Thoracic aorta (tissue), 2 donors: ENCODE results near the gene PRDX3. TPM values are rescaled to one million over a fixed set of nuclear protein-coding genes. Genes with fewer than 3 reads are reported as not detected.
"Not testable (repeated sequence)": the region's sequence is repeated elsewhere in the genome, so short reads cannot be mapped to it uniquely, and the experiment has no call there.

Source experiments
- ATAC-seq: fragments of 150-250 bp; one replicate; pipeline ENCODE4 v1.8.0; 2017; ENCODE audit warnings: low read depth; ENCODE audit not compliant: insufficient number of reproducible peaks, low FRiP score
- DNase-seq: peaks from one replicate; pipeline ENCODE4 v3.0.0-alpha.2; 2020; ENCODE audit warnings: low spot score
- H3K27ac ChIP-seq, 2 donors: fragments of 200-600 bp; sonication (generic); 1 replicate in 1 of 2; 2 replicates in 1 of 2; pipeline ENCODE4 v1.5.1; 2016; ENCODE audit warnings: mild to moderate bottlenecking in 2 of 2, moderate library complexity in 2 of 2
- H3K27me3 ChIP-seq: fragments of 200-600 bp; sonication (generic); replicated peaks from 2 replicates; pipeline ENCODE4 v1.6.0; 2016; ENCODE audit warnings: mild to moderate bottlenecking; ENCODE audit not compliant: insufficient read depth
- H3K36me3 ChIP-seq: fragments of 200-600 bp; sonication (generic); one replicate; pipeline ENCODE4 v1.5.1; 2016
- H3K4me1 ChIP-seq, 2 donors: fragments of 200-600 bp; sonication (generic); 1 replicate in 1 of 2; 2 replicates in 1 of 2; pipeline versions ENCODE4 v1.5.1 to v1.6.0; 2016; ENCODE audit warnings: low read depth in 2 of 2, mild to moderate bottlenecking in 1 of 2; ENCODE audit not compliant: control insufficient read depth in 1 of 2
- H3K4me3 ChIP-seq: fragments of 200-600 bp; sonication (generic); 2 replicates; pipeline ENCODE4 v1.5.1; 2016; ENCODE audit warnings: mild to moderate bottlenecking
- H3K9me3 ChIP-seq: fragments of 200-600 bp; sonication (generic); 2 replicates; pipeline ENCODE4 v1.5.1; 2016
- total RNA-seq, 2 donors: library from RNA; depleted of rRNA; stranded (reverse); fragments of >200 nt; gene quantifications; one replicate each; pipeline versions ENCODE4 v1.1.0 to v1.2.3, GENCODE V29; 2016
- TF ChIP-seq, protein P1 (sequence below): fragments of 200-600 bp; sonication (generic); IDR thresholded peaks from one replicate; pipeline ENCODE4 v1.5.1; 2019; ENCODE audit warnings: antibody characterized with exemption

PRDX3 gene
- total RNA-seq, 2 donors from 2014 or later, result 64.4 to 77.6 TPM

DNA sequence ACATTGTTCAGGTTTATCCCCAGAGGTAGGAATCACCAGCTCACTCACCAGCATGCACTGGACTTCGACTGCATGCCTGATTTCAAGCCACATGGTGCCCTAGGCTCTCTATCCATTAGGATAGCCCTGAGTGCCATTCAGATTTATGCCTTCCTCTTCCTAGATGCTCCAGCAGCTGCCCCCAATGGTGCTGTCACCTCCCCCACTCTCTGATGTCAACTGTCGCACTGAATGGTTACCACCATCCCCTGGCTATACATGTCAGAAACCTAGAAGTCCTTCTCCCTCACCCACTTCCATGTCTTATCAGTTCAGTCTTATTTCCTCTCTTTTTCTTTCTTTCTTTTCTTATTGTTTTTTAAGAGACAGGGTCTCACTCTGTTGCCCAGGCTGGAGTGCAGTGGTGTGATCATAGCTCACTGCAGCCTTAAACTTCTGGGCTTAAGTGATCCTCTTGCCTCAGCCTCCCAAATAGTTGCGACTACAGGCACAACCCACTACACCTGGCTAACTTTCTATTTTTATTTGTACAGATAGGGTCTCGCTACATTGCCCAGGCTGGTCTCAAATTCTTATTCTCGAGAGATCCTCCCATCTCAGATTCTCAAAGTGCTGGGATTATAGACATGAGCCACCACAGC, 16.0 kb downstream of the PRDX3 start:
- no peaks in the 10 kb centered on the region for H3K27me3 ChIP-seq
- peaks cover 13% of the 10 kb centered on the region for H3K36me3 ChIP-seq
- no peak overlapping the region for H3K4me3 ChIP-seq
- ATAC-seq (no peak), DNase-seq (no peak)
- H3K27ac ChIP-seq, result no peak overlapping the region
- TF ChIP-seq, protein P1, sequence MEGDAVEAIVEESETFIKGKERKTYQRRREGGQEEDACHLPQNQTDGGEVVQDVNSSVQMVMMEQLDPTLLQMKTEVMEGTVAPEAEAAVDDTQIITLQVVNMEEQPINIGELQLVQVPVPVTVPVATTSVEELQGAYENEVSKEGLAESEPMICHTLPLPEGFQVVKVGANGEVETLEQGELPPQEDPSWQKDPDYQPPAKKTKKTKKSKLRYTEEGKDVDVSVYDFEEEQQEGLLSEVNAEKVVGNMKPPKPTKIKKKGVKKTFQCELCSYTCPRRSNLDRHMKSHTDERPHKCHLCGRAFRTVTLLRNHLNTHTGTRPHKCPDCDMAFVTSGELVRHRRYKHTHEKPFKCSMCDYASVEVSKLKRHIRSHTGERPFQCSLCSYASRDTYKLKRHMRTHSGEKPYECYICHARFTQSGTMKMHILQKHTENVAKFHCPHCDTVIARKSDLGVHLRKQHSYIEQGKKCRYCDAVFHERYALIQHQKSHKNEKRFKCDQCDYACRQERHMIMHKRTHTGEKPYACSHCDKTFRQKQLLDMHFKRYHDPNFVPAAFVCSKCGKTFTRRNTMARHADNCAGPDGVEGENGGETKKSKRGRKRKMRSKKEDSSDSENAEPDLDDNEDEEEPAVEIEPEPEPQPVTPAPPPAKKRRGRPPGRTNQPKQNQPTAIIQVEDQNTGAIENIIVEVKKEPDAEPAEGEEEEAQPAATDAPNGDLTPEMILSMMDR, result no peak
- no peaks in the 10 kb centered on the region for H3K9me3 ChIP-seq
- peaks cover 7 to 20% of the 10 kb centered on the region in 2 donors for H3K4me1 ChIP-seq

DNA sequence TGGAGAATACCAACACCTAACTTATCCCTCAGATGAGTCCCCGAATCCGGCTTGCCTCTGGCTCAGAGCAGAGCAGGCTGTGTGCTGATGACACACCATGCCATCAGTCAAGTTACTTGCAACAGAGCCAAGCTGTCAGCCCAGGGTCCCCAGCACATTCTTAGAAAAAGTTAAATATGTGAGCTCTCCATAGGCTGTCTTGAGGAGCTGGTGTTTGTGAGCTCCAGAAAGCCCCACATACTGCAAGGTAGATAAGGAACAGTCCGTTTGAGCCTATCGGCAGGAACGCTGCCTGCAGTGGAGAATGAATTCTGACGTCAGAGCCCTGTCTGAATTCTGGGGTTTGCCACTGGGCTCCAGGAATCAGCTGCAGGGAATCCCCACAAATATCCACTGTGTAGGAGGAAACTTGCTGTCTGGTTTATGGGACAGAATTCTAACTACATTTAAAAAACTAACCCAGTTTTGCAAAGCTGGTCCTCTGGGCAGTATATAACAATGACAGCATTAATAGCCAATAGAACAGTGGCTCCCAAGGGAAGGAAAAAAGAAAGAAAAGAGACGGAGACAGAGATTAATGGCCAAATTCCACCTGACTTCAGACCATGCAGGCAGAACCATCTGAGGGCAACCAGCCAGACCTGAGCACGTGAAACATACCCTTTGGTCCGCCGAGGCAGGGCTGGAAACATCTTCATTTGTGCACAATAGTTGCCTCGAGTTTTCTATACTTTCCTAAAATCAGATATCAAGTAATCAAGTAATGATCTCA, 16.7 kb downstream of the PRDX3 start:
- H3K36me3 ChIP-seq, result peaks cover 13% of the 10 kb centered on the region

DNA sequence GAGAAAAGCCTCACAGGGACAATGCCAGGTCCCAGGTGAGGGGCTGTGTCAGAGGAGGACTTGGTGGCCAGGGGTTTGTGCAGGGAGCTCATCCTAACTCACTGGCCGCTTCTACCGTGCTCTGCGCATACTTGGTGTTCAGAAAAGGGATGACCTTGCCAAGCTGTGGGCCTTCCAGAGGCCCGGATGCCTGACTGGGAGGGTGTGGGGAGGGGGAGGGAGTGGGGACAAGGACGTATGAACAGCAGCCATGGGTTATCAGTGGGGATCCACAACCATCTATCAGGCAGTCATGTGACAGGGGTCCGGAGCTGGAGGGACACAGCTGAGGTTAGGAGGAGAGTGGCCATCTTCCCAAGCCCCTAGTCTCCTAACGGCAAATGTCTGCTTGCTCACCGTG, 19.3 kb downstream of the PRDX3 start:
- peaks cover 0 to under 1% of the 10 kb centered on the region in 2 donors for H3K4me1 ChIP-seq
- no peaks in the 10 kb centered on the region for H3K27me3 ChIP-seq
- TF ChIP-seq, protein P1, result no peak
- peaks cover 36% of the 10 kb centered on the region for H3K36me3 ChIP-seq
- H3K4me3 ChIP-seq, result no peak overlapping the region
- no peak for ATAC-seq
- no peak for DNase-seq
- no peak overlapping the region for H3K27ac ChIP-seq
- H3K9me3 ChIP-seq, result no peaks in the 10 kb centered on the region

More for the DNA sequence above, 16.7 kb downstream of the PRDX3 start:
- no peak for DNase-seq
- Histone ChIP-seq H3K9me3 (no peaks in the 10 kb centered on the region), H3K27ac (no peak overlapping the region), H3K4me3 (no peak overlapping the region), H3K27me3 (no peaks in the 10 kb centered on the region), H3K4me1 (peaks cover 7 to 19% of the 10 kb centered on the region in 2 donors)
- no peak for ATAC-seq
- TF ChIP-seq, protein P1, result no peak

DNA sequence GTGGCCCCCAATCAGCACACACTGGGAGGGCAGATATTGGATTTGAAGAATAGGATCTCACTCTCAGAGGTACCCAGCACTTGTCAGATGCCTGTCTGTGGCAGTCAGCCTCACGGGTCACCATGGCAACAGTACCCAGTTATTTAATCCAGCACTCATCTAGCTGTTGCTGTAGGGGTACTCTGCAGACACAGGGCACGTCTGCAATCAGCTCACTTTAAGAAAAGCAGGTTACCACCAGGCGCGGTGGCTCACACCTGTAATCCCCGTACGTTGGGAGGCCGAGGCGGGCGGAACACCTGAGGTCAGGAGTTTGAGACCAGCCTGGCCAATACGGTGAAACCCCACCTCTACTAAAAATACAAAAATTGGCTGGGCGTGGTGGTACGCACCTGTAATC, 25.0 kb downstream of the PRDX3 start:
- no peaks in the 10 kb centered on the region for H3K27me3 ChIP-seq
- no peak overlapping the region for H3K27ac ChIP-seq
- H3K36me3 ChIP-seq, result peaks cover 44% of the 10 kb centered on the region
- TF ChIP-seq, protein P1, result no peak
- H3K4me3 ChIP-seq, result no peak overlapping the region
- H3K4me1 ChIP-seq, result no peaks in the 10 kb centered on the region
- H3K9me3 ChIP-seq, result no peaks in the 10 kb centered on the region
- DNase-seq, result no peak
- no peak for ATAC-seq

DNA sequence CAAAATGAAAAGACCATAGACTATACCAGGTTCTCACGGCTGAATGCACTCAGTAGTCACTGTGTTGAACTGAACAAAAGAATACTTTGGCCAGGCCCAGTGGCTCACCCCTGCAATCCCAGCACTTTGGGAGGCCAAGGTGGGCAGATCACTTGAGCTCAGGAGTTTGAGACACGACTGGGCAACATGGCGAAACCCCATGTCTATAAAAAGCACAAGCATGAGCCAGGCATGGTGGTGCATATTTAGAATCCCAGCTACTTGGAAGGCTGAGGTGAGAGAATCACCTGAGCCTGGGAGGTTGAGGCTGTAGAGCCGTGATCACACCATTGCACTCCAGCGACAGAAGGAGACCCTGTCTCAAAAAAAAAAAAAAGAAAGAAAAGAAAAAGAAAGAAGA, 25.6 kb downstream of the PRDX3 start:
- H3K4me1 ChIP-seq, result no peaks in the 10 kb centered on the region
- H3K4me3 ChIP-seq, result no peak overlapping the region
- ATAC-seq, result no peak
- no peaks in the 10 kb centered on the region for H3K9me3 ChIP-seq
- no peak overlapping the region for H3K27ac ChIP-seq
- H3K27me3 ChIP-seq, result no peaks in the 10 kb centered on the region
- TF ChIP-seq, protein P1, result no peak
- H3K36me3 ChIP-seq, result peaks cover 44% of the 10 kb centered on the region
- DNase-seq, result no peak

DNA sequence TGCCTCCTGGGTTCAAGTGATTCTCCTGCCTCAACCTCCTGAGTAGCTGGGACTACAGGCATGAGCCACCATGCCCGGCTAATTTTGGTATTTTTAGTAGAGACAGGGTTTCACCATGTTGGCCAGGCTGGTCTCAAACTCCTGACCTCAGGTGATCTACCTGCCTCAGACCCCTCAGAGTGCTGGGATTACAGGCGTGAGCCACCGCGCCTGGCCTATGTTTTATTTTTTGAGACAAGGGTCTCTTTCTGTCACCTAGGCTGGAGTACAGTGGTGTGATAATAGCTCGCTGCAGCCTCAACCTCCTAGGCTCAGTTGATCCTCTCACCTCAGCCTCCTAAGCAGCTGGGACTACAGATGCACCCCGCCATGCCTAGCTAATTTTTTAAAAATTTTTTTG, 27.0 kb downstream of the PRDX3 start:
- H3K27ac ChIP-seq, ATAC-seq, H3K9me3 ChIP-seq, DNase-seq, H3K4me1 ChIP-seq, H3K4me3 ChIP-seq, H3K27me3 ChIP-seq: not testable (repeated sequence)
- H3K36me3 ChIP-seq, result peaks cover 42% of the 10 kb centered on the region
